ENCODE data around the gene KDM4B. TPM values are rescaled to one million over a fixed set of nuclear protein-coding genes. Genes with fewer than 3 reads are reported as not detected.

Gene KDM4B
- total and polyA plus RNA-seq, 2 donors (not counting 1 experiment from before 2014, with no cell fraction given) = 75.5 to 205 TPM

DNA sequence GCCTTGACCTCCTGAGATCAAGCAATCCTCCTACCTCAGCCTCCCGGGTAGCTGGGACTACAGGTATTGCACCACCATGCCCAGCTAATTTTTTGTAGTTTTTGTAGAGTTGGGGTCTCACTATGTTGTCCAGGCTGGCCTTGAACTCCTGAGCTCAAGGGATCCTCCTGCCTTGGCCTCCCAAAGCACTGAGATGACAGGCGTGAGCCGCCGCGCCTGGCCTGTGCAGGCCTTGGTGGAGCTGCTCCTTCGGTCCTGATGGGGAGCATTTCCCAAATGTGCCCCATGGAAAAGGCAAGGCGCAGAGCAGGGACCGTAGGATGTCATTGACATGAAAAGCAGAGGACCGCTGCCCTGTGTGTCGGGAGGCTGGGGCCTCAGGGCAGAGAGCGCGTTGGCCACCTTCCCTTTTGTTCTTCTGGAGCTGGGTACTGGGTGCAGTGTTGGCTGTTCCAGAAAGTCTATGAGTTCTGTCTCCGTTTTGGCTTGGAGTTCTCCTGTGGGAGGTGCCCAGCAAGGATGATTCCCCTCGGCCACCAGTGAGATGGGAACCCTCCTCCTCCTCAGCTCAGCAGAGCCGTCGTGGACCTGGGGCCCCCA is 128.5 kb downstream of the KDM4B start:
- H3K4me1 ChIP-seq (ENCODE audit: control insufficient read depth in 2 of 2, insufficient read depth in 2 of 2, low read length in 2 of 2) = no peaks in the 10 kb centered on the region
- H3K4me1 Mint-ChIP-seq = no peaks in the 10 kb centered on the region
- no peaks in the 10 kb centered on the region for H3K27me3 ChIP-seq (replicated peaks in 1 of 4; ENCODE audit: control extremely low read depth in 1 of 4, control insufficient read depth in 3 of 4, insufficient read depth in 4 of 4, low read length in 3 of 4)
- peaks cover 23% of the 10 kb centered on the region for H3K79me2 ChIP-seq (ENCODE audit: control insufficient read depth, insufficient read depth, low read length)
- WGBS (ENCODE audit: insufficient coverage) = 89% methylated on average over 15 of the region's 16 CpGs
- POLR2A ChIA-PET = interaction anchor here (0.6 kb wide), 1 partner anchor 64 kb away, joined by 3 read pairs; no protein-coding TSS in a partner anchor
- no peak overlapping the region for H3K4me3 ChIP-seq (ENCODE audit: control extremely low read depth in 1 of 5, extremely low read depth in 1 of 5, insufficient read depth in 1 of 5, low read depth in 2 of 5, low read length in 4 of 5)
- ATAC-seq (ENCODE audit: low read depth) (no peak), DNase-seq (no peak)
- H2AFZ ChIP-seq (ENCODE audit: insufficient read depth, low read depth, low read length, poor library complexity, severe bottlenecking) = no peak overlapping the region
- H3K9ac ChIP-seq (ENCODE audit: low read length) = no peak overlapping the region
- intact Hi-C loops (cut with micrococcal nuclease) = no loop called here
- H4K20me1 ChIP-seq (ENCODE audit: control insufficient read depth, insufficient read depth, low read length, poor library complexity, severe bottlenecking) = peaks cover 21% of the 10 kb centered on the region
- no peak overlapping the region for H3K4me2 ChIP-seq (replicated peaks; ENCODE audit: low read depth, low read length, poor library complexity, severe bottlenecking)
- CTCF ChIA-PET = no interaction called here
- H3K27me3 Mint-ChIP-seq = no peaks in the 10 kb centered on the region
- H3K27ac ChIP-seq (ENCODE audit: low read length in 2 of 2) = no peak overlapping the region
- peaks cover 0 to 42% (median 26%) of the 10 kb centered on the region in 3 donors for H3K9me3 ChIP-seq (ENCODE audit: control extremely low read depth in 1 of 3, control insufficient read depth in 2 of 3, insufficient read depth in 1 of 3, low read length in 2 of 3)
- no peak overlapping the region for H3K27ac Mint-ChIP-seq
- no peak overlapping the region for H3K4me3 Mint-ChIP-seq
- no peak for TF ChIP-seq EZH2 (IDR thresholded peaks at IDR 0.05; ENCODE audit: borderline replicate concordance, insufficient read depth, low read depth, low read length, poor library complexity, severe bottlenecking)
- TF ChIP-seq, protein P1, sequence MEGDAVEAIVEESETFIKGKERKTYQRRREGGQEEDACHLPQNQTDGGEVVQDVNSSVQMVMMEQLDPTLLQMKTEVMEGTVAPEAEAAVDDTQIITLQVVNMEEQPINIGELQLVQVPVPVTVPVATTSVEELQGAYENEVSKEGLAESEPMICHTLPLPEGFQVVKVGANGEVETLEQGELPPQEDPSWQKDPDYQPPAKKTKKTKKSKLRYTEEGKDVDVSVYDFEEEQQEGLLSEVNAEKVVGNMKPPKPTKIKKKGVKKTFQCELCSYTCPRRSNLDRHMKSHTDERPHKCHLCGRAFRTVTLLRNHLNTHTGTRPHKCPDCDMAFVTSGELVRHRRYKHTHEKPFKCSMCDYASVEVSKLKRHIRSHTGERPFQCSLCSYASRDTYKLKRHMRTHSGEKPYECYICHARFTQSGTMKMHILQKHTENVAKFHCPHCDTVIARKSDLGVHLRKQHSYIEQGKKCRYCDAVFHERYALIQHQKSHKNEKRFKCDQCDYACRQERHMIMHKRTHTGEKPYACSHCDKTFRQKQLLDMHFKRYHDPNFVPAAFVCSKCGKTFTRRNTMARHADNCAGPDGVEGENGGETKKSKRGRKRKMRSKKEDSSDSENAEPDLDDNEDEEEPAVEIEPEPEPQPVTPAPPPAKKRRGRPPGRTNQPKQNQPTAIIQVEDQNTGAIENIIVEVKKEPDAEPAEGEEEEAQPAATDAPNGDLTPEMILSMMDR (IDR thresholded peaks at IDR 0.05) = no peak
- H3K36me3 ChIP-seq (replicated peaks in 1 of 2; ENCODE audit: control extremely low read depth in 1 of 2, control insufficient read depth in 1 of 2, extremely low read depth in 1 of 2, insufficient read depth in 2 of 2, low read length in 1 of 2) = peaks cover 1 to 11% of the 10 kb centered on the region in 2 experiments
- peaks cover 7% of the 10 kb centered on the region for H3K9me3 Mint-ChIP-seq (ENCODE audit: insufficient read depth)

DNA sequence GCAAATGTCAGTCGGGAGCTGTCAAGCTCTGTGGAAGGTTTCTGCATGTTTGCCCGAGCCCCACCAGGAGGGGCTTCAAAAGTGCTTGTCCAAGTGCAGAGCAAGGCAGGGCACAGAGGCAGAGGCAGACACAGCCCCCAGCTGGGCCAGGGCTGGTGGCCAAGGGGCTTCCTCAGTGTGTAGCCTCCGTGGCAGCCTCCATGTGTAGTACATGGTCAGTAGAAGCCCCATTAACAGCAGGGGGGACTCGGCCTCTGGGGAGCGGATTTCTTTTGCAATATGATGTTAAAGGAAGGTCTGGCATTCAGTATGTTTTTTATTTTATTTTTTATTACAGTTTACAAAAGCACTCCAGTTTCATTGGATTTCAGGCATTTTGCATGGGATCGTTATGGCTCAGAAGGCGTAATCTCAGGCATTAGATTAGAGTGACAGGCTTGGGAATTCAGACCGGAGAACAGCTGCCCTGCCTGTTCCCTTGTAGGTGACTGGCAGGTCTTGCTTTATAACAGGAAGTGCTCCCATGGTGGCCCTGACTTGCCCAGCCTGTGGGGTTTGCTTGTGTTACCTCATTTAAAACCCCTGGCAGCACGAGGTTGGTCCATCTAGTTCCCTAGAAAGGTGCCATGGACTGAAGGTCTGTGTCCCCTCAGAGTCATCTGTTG is 129.2 kb downstream of the KDM4B start:
- H3K27ac ChIP-seq (ENCODE audit: low read length in 2 of 2) = no peak overlapping the region
- H4K20me1 ChIP-seq (ENCODE audit: control insufficient read depth, insufficient read depth, low read length, poor library complexity, severe bottlenecking) = peaks cover 20% of the 10 kb centered on the region
- H3K9me3 ChIP-seq (ENCODE audit: control extremely low read depth in 1 of 3, control insufficient read depth in 2 of 3, insufficient read depth in 1 of 3, low read length in 2 of 3) = peaks cover 0 to 42% (median 26%) of the 10 kb centered on the region in 3 donors
- H3K4me3 ChIP-seq (ENCODE audit: control extremely low read depth in 1 of 5, extremely low read depth in 1 of 5, insufficient read depth in 1 of 5, low read depth in 2 of 5, low read length in 4 of 5) = no peak overlapping the region
- H3K4me1 ChIP-seq (ENCODE audit: control insufficient read depth in 2 of 2, insufficient read depth in 2 of 2, low read length in 2 of 2) = no peaks in the 10 kb centered on the region
- intact Hi-C loops (cut with micrococcal nuclease) = no loop called here
- Mint-ChIP-seq H3K27ac (no peak overlapping the region), H3K9me3 (ENCODE audit: insufficient read depth) (peaks cover 7% of the 10 kb centered on the region), H3K4me1 (no peaks in the 10 kb centered on the region), H3K4me3 (no peak overlapping the region), H3K27me3 (no peaks in the 10 kb centered on the region)
- TF ChIP-seq EZH2 (IDR thresholded peaks at IDR 0.05; ENCODE audit: borderline replicate concordance, insufficient read depth, low read depth, low read length, poor library complexity, severe bottlenecking) = no peak
- TF ChIP-seq, protein P1 (IDR thresholded peaks at IDR 0.05) = no peak
- H3K27me3 ChIP-seq (replicated peaks in 1 of 4; ENCODE audit: control extremely low read depth in 1 of 4, control insufficient read depth in 3 of 4, insufficient read depth in 4 of 4, low read length in 3 of 4) = no peaks in the 10 kb centered on the region
- no peak overlapping the region for H3K4me2 ChIP-seq (replicated peaks; ENCODE audit: low read depth, low read length, poor library complexity, severe bottlenecking)
- H3K9ac ChIP-seq (ENCODE audit: low read length) = no peak overlapping the region
- H3K79me2 ChIP-seq (ENCODE audit: control insufficient read depth, insufficient read depth, low read length) = peaks cover 23% of the 10 kb centered on the region
- no peak for ATAC-seq (ENCODE audit: low read depth)
- no peak overlapping the region for H2AFZ ChIP-seq (ENCODE audit: insufficient read depth, low read depth, low read length, poor library complexity, severe bottlenecking)
- 98% methylated on average over 4 of the region's 9 CpGs for WGBS (ENCODE audit: insufficient coverage)
- DNase-seq = no peak
- ChIA-PET CTCF (no interaction called here), POLR2A (interaction anchor here (0.6 kb wide), 1 partner anchor 53 kb away, joined by 3 read pairs; no protein-coding TSS in a partner anchor)
- H3K36me3 ChIP-seq (replicated peaks in 1 of 2; ENCODE audit: control extremely low read depth in 1 of 2, control insufficient read depth in 1 of 2, extremely low read depth in 1 of 2, insufficient read depth in 2 of 2, low read length in 1 of 2) = peaks cover 1 to 11% of the 10 kb centered on the region in 2 experiments

Measured in B cell (primary cell).